ENCODE measurements around the gene DOCK6.

DNA sequence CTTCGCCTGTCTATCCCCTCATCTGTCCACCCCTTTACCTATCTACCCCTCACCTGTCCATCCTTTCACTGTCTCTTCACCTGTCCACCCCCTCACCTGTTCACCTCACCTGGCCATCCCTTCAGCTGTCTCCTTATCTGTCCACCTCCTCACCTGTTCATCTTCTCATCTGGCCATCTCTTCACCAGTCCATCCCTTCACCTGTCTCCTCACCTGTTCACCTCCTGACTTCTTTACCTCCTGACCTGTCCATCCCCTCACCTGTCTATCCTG lies 51.7 kb downstream of the DOCK6 start:
- TF ChIP-seq EZH2phosphoT487 (IDR thresholded peaks at IDR 0.05; ENCODE audit: borderline replicate concordance, low read length) (no peak), EZH2 (IDR thresholded peaks at IDR 0.05; ENCODE audit: low read length, unreplicated experiment) (no peak)

All from PC-3 (cell line).